Mesenchymal stem cell (in vitro differentiated cells and primary cell): ENCODE measurements around the gene MARCO.

Source experiments
- DNase-seq: peaks from one replicate; pipeline ENCODE4 v3.0.0-alpha.2; 2013
- H2AFZ ChIP-seq: one replicate; pipeline ENCODE4 v1.6.1; 2013; ENCODE audit warnings: low read depth, mild to moderate bottlenecking, control low read depth, inconsistent platforms, low read length, moderate library complexity
- H2AK5ac ChIP-seq: 2 replicates; pipeline ENCODE4 v1.6.1; 2013; ENCODE audit warnings: low read length, moderate library complexity, mild to moderate bottlenecking, inconsistent platforms; ENCODE audit not compliant: severe bottlenecking
- H2BK120ac ChIP-seq: one replicate; pipeline ENCODE4 v1.6.1; 2013; ENCODE audit warnings: low read depth, mild to moderate bottlenecking, inconsistent platforms, low read length, moderate library complexity
- H2BK12ac ChIP-seq, 2 experiments: one replicate each; pipeline ENCODE4 v1.6.1; 2013; ENCODE audit warnings: inconsistent platforms in 2 of 2, low read length in 2 of 2, mild to moderate bottlenecking in 2 of 2, moderate library complexity in 2 of 2, control low read depth in 1 of 2
- H2BK15ac ChIP-seq: one replicate; pipeline ENCODE4 v1.6.1; 2013; ENCODE audit warnings: mild to moderate bottlenecking, low read depth, inconsistent platforms; ENCODE audit not compliant: poor library complexity, severe bottlenecking
- H2BK5ac ChIP-seq: 2 replicates; pipeline ENCODE4 v1.6.1; 2013; ENCODE audit warnings: low read depth, mild to moderate bottlenecking, low read length, control low read depth, inconsistent platforms; ENCODE audit not compliant: poor library complexity, severe bottlenecking
- H3K14ac ChIP-seq, 2 experiments: one replicate each; pipeline ENCODE4 v1.6.1; 2013; ENCODE audit warnings: inconsistent platforms in 2 of 2, low read length in 2 of 2, control low read depth in 1 of 2, mild to moderate bottlenecking in 1 of 2, moderate library complexity in 1 of 2
- H3K18ac ChIP-seq, 2 experiments: one replicate each; pipeline ENCODE4 v1.6.1; 2013; ENCODE audit warnings: inconsistent platforms in 2 of 2, low read length in 2 of 2, control low read depth in 1 of 2, low read depth in 1 of 2, mild to moderate bottlenecking in 1 of 2
- H3K23ac ChIP-seq, 2 experiments: one replicate each; pipeline ENCODE4 v1.6.1; 2013; ENCODE audit warnings: inconsistent platforms in 2 of 2, low read length in 2 of 2, mild to moderate bottlenecking in 2 of 2, moderate library complexity in 2 of 2, control low read depth in 1 of 2
- H3K27ac ChIP-seq: 2 replicates; pipeline ENCODE4 v1.5.1; 2013; ENCODE audit warnings: mild to moderate bottlenecking, moderate library complexity, low read length, control low read depth, inconsistent platforms; ENCODE audit not compliant: poor library complexity, severe bottlenecking
- H3K27me3 ChIP-seq, 2 experiments: 2 replicates each; pipeline versions ENCODE4 v1.6.1 to v1.7.0; 2013; ENCODE audit warnings: low read length in 2 of 2, mild to moderate bottlenecking in 2 of 2, moderate library complexity in 2 of 2, control low read depth in 1 of 2, inconsistent platforms in 1 of 2; ENCODE audit not compliant: control insufficient read depth in 1 of 2, insufficient read depth in 1 of 2
- H3K36me3 ChIP-seq, 2 experiments: 2 replicates each; pipeline versions ENCODE4 v1.6.1 to v1.7.0; 2013; ENCODE audit warnings: low read length in 2 of 2, control low read depth in 1 of 2, inconsistent platforms in 1 of 2, low read depth in 1 of 2, mild to moderate bottlenecking in 1 of 2; ENCODE audit not compliant: insufficient read depth in 2 of 2, control insufficient read depth in 1 of 2
- H3K4ac ChIP-seq, 2 experiments: one replicate each; pipeline ENCODE4 v1.6.1; 2013; ENCODE audit warnings: inconsistent platforms in 2 of 2, low read length in 2 of 2, mild to moderate bottlenecking in 2 of 2, moderate library complexity in 2 of 2, control low read depth in 1 of 2, low read depth in 1 of 2
- H3K4me1 ChIP-seq: 2 replicates; pipeline ENCODE4 v1.6.1; 2013; ENCODE audit warnings: low read depth, low read length, control low read depth; ENCODE audit not compliant: control insufficient read depth, insufficient read depth
- H3K4me2 ChIP-seq: 2 replicates; pipeline ENCODE4 v1.6.1; 2013; ENCODE audit warnings: low read length, mild to moderate bottlenecking, inconsistent platforms; ENCODE audit not compliant: poor library complexity, severe bottlenecking
- H3K4me3 ChIP-seq, 2 experiments: 2 replicates each; pipeline versions ENCODE4 v1.5.1 to v1.7.0; 2013; ENCODE audit warnings: low read length in 2 of 2, mild to moderate bottlenecking in 2 of 2, control low read depth in 1 of 2, low read depth in 1 of 2; ENCODE audit not compliant: insufficient read depth in 1 of 2
- H3K79me1 ChIP-seq: replicated peaks from 2 replicates; pipeline ENCODE4 v1.6.1; 2013; ENCODE audit warnings: mild to moderate bottlenecking, control low read depth, low read length, inconsistent platforms; ENCODE audit not compliant: poor library complexity, severe bottlenecking
- H3K9ac ChIP-seq: 2 replicates; pipeline ENCODE4 v1.7.0; 2013; ENCODE audit warnings: mild to moderate bottlenecking, low read length, moderate library complexity
- H3K9me3 ChIP-seq: 2 replicates; pipeline ENCODE4 v1.7.0; 2013; ENCODE audit warnings: mild to moderate bottlenecking, low read length; ENCODE audit not compliant: control insufficient read depth
- H4K8ac ChIP-seq: one replicate; pipeline ENCODE4 v1.6.1; 2013; ENCODE audit warnings: inconsistent platforms, mild to moderate bottlenecking, low read length, moderate library complexity
- H4K91ac ChIP-seq: one replicate; pipeline ENCODE4 v1.6.1; 2013; ENCODE audit warnings: mild to moderate bottlenecking, low read length, inconsistent platforms
- WGBS: methylation state at CpG from one replicate; pipeline ENCODE4 v1.1.7; 2013; ENCODE audit warnings: mixed read lengths; 5-methylcytosine and 5-hydroxymethylcytosine counted together

Gene MARCO

GRCh38 chr2:118903551-118904479 lies 38.2 kb upstream of the MARCO start:
- Histone ChIP-seq H3K4me2 (no peak overlapping the region), H4K8ac (no peak overlapping the region), H2BK120ac (no peak overlapping the region), H3K27ac (no peak overlapping the region), H2BK12ac (no peak overlapping the region), H3K9me3 (peaks cover 4% of the 10 kb centered on the region), H4K91ac (no peak overlapping the region), H3K36me3 (no peaks in the 10 kb centered on the region), H3K4me3 (peak overlapping the region in 1 of 2 experiments; percentile 24), H2BK15ac (no peak overlapping the region), H3K9ac (no peak overlapping the region), H3K4me1 (no peaks in the 10 kb centered on the region), H2AFZ (no peak overlapping the region), H2AK5ac (no peak overlapping the region), H2BK5ac (no peak overlapping the region), H3K79me1 (no peaks in the 10 kb centered on the region), H3K27me3 (peaks cover 0 to 20% of the 10 kb centered on the region in 2 experiments), H3K23ac (no peak overlapping the region), H3K14ac (no peak overlapping the region), H3K4ac (no peak overlapping the region), H3K18ac (no peak overlapping the region)
- WGBS, result 65% methylated on average over 11 of the region's 11 CpGs
- no peak for DNase-seq

- H3K4ac ChIP-seq, result no peak overlapping the region
- no peak overlapping the region for H4K91ac ChIP-seq
- H3K18ac ChIP-seq, result no peak overlapping the region
- H3K79me1 ChIP-seq, result no peaks in the 10 kb centered on the region
- H2BK120ac ChIP-seq, result no peak overlapping the region
- DNase-seq, result no peak
- no peak overlapping the region for H3K27ac ChIP-seq
- H3K27me3 ChIP-seq, result peaks cover 0 to 22% of the 10 kb centered on the region in 2 experiments
- 90% methylated on average over 3 of the region's 3 CpGs for WGBS
- no peaks in the 10 kb centered on the region for H3K4me1 ChIP-seq
- H3K9me3 ChIP-seq, result peaks cover 4% of the 10 kb centered on the region
- no peak overlapping the region for H3K14ac ChIP-seq
- H3K9ac ChIP-seq, result no peak overlapping the region
- no peak overlapping the region for H2AFZ ChIP-seq
- H2BK5ac ChIP-seq, result no peak overlapping the region
- no peak overlapping the region for H4K8ac ChIP-seq
- no peak overlapping the region for H2BK12ac ChIP-seq
- H3K4me2 ChIP-seq, result no peak overlapping the region
- no peaks in the 10 kb centered on the region for H3K36me3 ChIP-seq
- no peak overlapping the region for H2BK15ac ChIP-seq
- H3K23ac ChIP-seq, result no peak overlapping the region
- no peak overlapping the region for H3K4me3 ChIP-seq
- no peak overlapping the region for H2AK5ac ChIP-seq
Measured at GRCh38 chr2:118905206-118905605, 36.8 kb upstream of the MARCO start.

- H2AFZ ChIP-seq, result peak overlapping the region; percentile 29
- H3K23ac ChIP-seq, result no peak overlapping the region
- H3K4ac ChIP-seq, result no peak overlapping the region
- H3K27me3 ChIP-seq, result peaks cover 0 to 24% of the 10 kb centered on the region in 2 experiments
- no peak overlapping the region for H2BK120ac ChIP-seq
- H2BK5ac ChIP-seq, result no peak overlapping the region
- H3K4me2 ChIP-seq, result no peak overlapping the region
- H3K36me3 ChIP-seq, result no peaks in the 10 kb centered on the region
- no peaks in the 10 kb centered on the region for H3K79me1 ChIP-seq
- no peak overlapping the region for H2AK5ac ChIP-seq
- no peak overlapping the region for H2BK15ac ChIP-seq
- no peak overlapping the region for H3K18ac ChIP-seq
- WGBS, result 58% methylated on average over 3 of the region's 4 CpGs
- H4K8ac ChIP-seq, result no peak overlapping the region
- H4K91ac ChIP-seq, result no peak overlapping the region
- no peak overlapping the region for H2BK12ac ChIP-seq
- no peak for DNase-seq
- no peak overlapping the region for H3K9ac ChIP-seq
- no peak overlapping the region for H3K27ac ChIP-seq
- H3K4me1 ChIP-seq, result no peaks in the 10 kb centered on the region
- no peak overlapping the region for H3K4me3 ChIP-seq
- H3K9me3 ChIP-seq, result peaks cover 9% of the 10 kb centered on the region
- H3K14ac ChIP-seq, result no peak overlapping the region
Measured at GRCh38 chr2:118906186-118906585, 35.8 kb upstream of the MARCO start.

GRCh38 chr2:118907759-118908158 lies 34.2 kb upstream of the MARCO start:
- Histone ChIP-seq H3K18ac (no peak overlapping the region), H3K27me3 (peaks cover 0 to 28% of the 10 kb centered on the region in 2 experiments), H4K91ac (no peak overlapping the region), H3K36me3 (no peaks in the 10 kb centered on the region), H3K23ac (no peak overlapping the region), H3K4me1 (no peaks in the 10 kb centered on the region), H2BK5ac (no peak overlapping the region), H3K9me3 (peaks cover 9% of the 10 kb centered on the region), H4K8ac (no peak overlapping the region), H3K14ac (no peak overlapping the region), H2BK120ac (no peak overlapping the region), H2BK12ac (no peak overlapping the region), H3K4me2 (no peak overlapping the region), H3K4me3 (no peak overlapping the region), H2BK15ac (no peak overlapping the region), H2AFZ (no peak overlapping the region), H3K79me1 (no peaks in the 10 kb centered on the region), H3K27ac (no peak overlapping the region), H3K4ac (no peak overlapping the region), H3K9ac (no peak overlapping the region), H2AK5ac (no peak overlapping the region)
- WGBS, result 60% methylated on average over 5 of the region's 5 CpGs
- no peak for DNase-seq
